ENCODE measurements around the gene KRT77. TPM values are rescaled to one million over a fixed set of nuclear protein-coding genes. Genes with fewer than 3 reads are reported as not detected.

KRT77 gene
- total and polyA plus RNA-seq, 2 experiments from 2014 or later, result not detected

- ATAC-seq (peak; percentile 39; the same call in 2 of the 3 replicates), DNase-seq (ENCODE audit: low spot score) (peak; percentile 27)
- no peaks in the 10 kb centered on the region for H3K9me3 Mint-ChIP-seq
- Histone ChIP-seq H3K27me3 (ENCODE audit: insufficient read depth) (peaks cover 9% of the 10 kb centered on the region), H3K36me3 (ENCODE audit: insufficient read depth) (no peaks in the 10 kb centered on the region), H3K4me3 (no peak overlapping the region), H2AFZ (no peak overlapping the region), H3K27ac (ENCODE audit: low read depth) (no peak overlapping the region), H3K4me2 (no peak overlapping the region), H4K20me1 (replicated peaks; ENCODE audit: insufficient read depth) (no peaks in the 10 kb centered on the region), H3K4me1 (ENCODE audit: insufficient read depth) (no peaks in the 10 kb centered on the region), H3F3A (replicated peaks; ENCODE audit: low read depth) (no peaks in the 10 kb centered on the region), H3K9me2 (ENCODE audit: insufficient read depth) (no peaks in the 10 kb centered on the region), H3K79me2 (replicated peaks; ENCODE audit: insufficient read depth) (no peaks in the 10 kb centered on the region)
- H3K27me3 Mint-ChIP-seq (ENCODE audit: insufficient read depth, low read depth, poor library complexity), result peaks cover 5% of the 10 kb centered on the region
- no peak overlapping the region for H3K4me3 Mint-ChIP-seq
- H3K4me1 Mint-ChIP-seq, result peaks cover 6% of the 10 kb centered on the region; the same call in 2 of the 3 replicates
- H3K36me3 Mint-ChIP-seq (ENCODE audit: low read depth), result no peaks in the 10 kb centered on the region
- TF ChIP-seq REST (IDR thresholded peaks at IDR 0.05; ENCODE audit: unreplicated experiment) (no peak), EZH2 (IDR thresholded peaks at IDR 0.05; ENCODE audit: low read depth, unreplicated experiment) (no peak), CTCF (conservative IDR thresholded peaks at IDR 0.05; ENCODE audit: low read depth in 2 of 2) (no peak), EZH2phosphoT487 (IDR thresholded peaks at IDR 0.05; ENCODE audit: unreplicated experiment) (no peak), ZNF331 (CRISPR knock-in tag; IDR thresholded peaks at IDR 0.05; ENCODE audit: low read depth) (no peak), JUNB (IDR thresholded peaks at IDR 0.05; ENCODE audit: unreplicated experiment) (no peak), POLR2AphosphoS5 (IDR thresholded peaks at IDR 0.05; ENCODE audit: low read depth) (no peak), STAT1 (IDR thresholded peaks at IDR 0.05; ENCODE audit: unreplicated experiment) (no peak), ZNF462 (CRISPR knock-in tag; IDR thresholded peaks at IDR 0.05) (no peak), ETS1 (IDR thresholded peaks at IDR 0.05) (no peak), NANOG (IDR thresholded peaks at IDR 0.05; ENCODE audit: borderline replicate concordance) (no peak), ZNF114 (CRISPR knock-in tag; IDR thresholded peaks at IDR 0.05) (no peak), CREB1 (CRISPR knock-in tag; IDR thresholded peaks at IDR 0.05; ENCODE audit: low read depth) (no peak)
- no peak overlapping the region for H3K27ac Mint-ChIP-seq
These were observed 4.7 kb upstream of the KRT77 start for GRCh38 chr12:52708010-52708409.

Measured in GM23338 (cell line).